ENCODE measurements around the gene PPP1R16B. TPM values are rescaled to one million over a fixed set of nuclear protein-coding genes. Genes with fewer than 3 reads are reported as not detected.

PPP1R16B gene
- total and polyA plus RNA-seq, 10 of the 15 experiments (the other 5 are each of a cell fraction or from before 2014, with no cell fraction given): 13.4 to 90.2 (median 66.7) TPM

GRCh38 chr20:38872036-38872435, 66.5 kb downstream of the PPP1R16B start:
- no peak overlapping the region for H2AFZ ChIP-seq (ENCODE audit: control insufficient read depth, low read depth, low read length)
- peak overlapping the region; percentile 39; the same call in 1 of the 2 replicates for H3K4me3 ChIP-seq
- H4K20me1 ChIP-seq (ENCODE audit: control insufficient read depth, insufficient read depth): no peaks in the 10 kb centered on the region
- no peak for DNase-seq (ENCODE audit: low read depth, low spot score)
- no peak for FAIRE-seq
- no peaks in the 10 kb centered on the region for H3K27me3 ChIP-seq (replicated peaks in 1 of 2; ENCODE audit: control insufficient read depth in 2 of 2, insufficient read depth in 2 of 2, low read length in 1 of 2)
- 59% methylated on average over 7 of the region's 7 CpGs for WGBS (ENCODE audit: insufficient coverage, insufficient replicate concordance, low lambda C conversion rate, missing lambda C conversion rate)
- peak overlapping the region; percentile 81 for H3K9ac ChIP-seq (ENCODE audit: control insufficient read depth, insufficient read depth, low read length)
- no peaks in the 10 kb centered on the region for H3K9me3 ChIP-seq (replicated peaks; ENCODE audit: control insufficient read depth, insufficient read depth, low read length)
- in situ Hi-C loops (cut with MboI): loop anchor here (5.0 kb wide), 1 partner anchor 65 kb away; the partner anchor contains the start of gene PPP1R16B
- intact Hi-C loops (cut with micrococcal nuclease; ENCODE audit: unreplicated experiment): no loop called here
- TF ChIP-seq MYC (IDR thresholded peaks at IDR 0.05; ENCODE audit: insufficient read depth, insufficient read length, insufficient replicate concordance, low read length, severe bottlenecking): no peak
- no peak for TF ChIP-seq RFX5 (IDR thresholded peaks at IDR 0.05; ENCODE audit: low read depth, low read length)
- TF ChIP-seq PAX8 (IDR thresholded peaks at IDR 0.05): no peak
- TF ChIP-seq STAT1 (conservative IDR thresholded peaks at IDR 0.05): no peak
- no peak for TF ChIP-seq POU2F2 (IDR thresholded peaks at IDR 0.05; ENCODE audit: borderline replicate concordance, low read depth, low read length)
- TF ChIP-seq ZNF274 (IDR thresholded peaks at IDR 0.05; ENCODE audit: insufficient read depth, insufficient read length): no peak
- H3K36me3 ChIP-seq (ENCODE audit: control insufficient read depth in 2 of 2, insufficient read depth in 2 of 2, low read length in 1 of 2): peaks cover 0 to 5% of the 10 kb centered on the region in 2 experiments; a peak in 3 of 4 replicates
- ChIA-PET SMC1A (ENCODE audit: uncharacterized antibody, unreplicated experiment) (interaction anchor here (0.8 to 16.9 kb wide), 8 partner anchors 11 to 120 kb away, joined by 3 to 248 read pairs (median 55); partner anchors contain the start of gene PPP1R16B), RAD21 (ENCODE audit: unreplicated experiment) (interaction anchor here (1.1 to 14.5 kb wide), 9 partner anchors 9 to 121 kb away, joined by 3 to 205 read pairs (median 43); partner anchors contain the start of gene PPP1R16B), POLR2A (interaction anchor here (0.7 to 8.2 kb wide), 8 partner anchors 10 to 123 kb away, joined by 3 to 76 read pairs (median 34); partner anchors contain the start of gene PPP1R16B), CTCF (interaction anchor here (1.3 to 14.0 kb wide), 6 partner anchors 12 to 121 kb away, joined by 3 to 183 read pairs (median 56); partner anchors contain the start of gene PPP1R16B)
- no TSS peak for BruUV-seq (replicated peaks)
- peak overlapping the region; percentile 96 for H3K4me2 ChIP-seq (ENCODE audit: control insufficient read depth, insufficient read depth)
- peaks cover 69% of the 10 kb centered on the region for H3K4me1 ChIP-seq (ENCODE audit: control insufficient read depth, insufficient read depth, low read length)
- H3K27ac ChIP-seq (ENCODE audit: control insufficient read depth, insufficient read depth): peak overlapping the region; percentile 96
- H3K79me2 ChIP-seq (ENCODE audit: control insufficient read depth, insufficient read depth, low read length): peaks cover 65% of the 10 kb centered on the region
- ATAC-seq: no peak

All from GM12878 (cell line).